Activated CD4-positive, alpha-beta T cell treated with anti-CD3 and anti-CD28 coated beads, Interleukin-2, amount 10 ng/mL, durations not matched to agents 24 days and 14 days (primary cell): ENCODE measurements around the gene NPTXR. TPM values are rescaled to one million over a fixed set of nuclear protein-coding genes. Genes with fewer than 3 reads are reported as not detected.
"Not testable (repeated sequence)": the region's sequence is repeated elsewhere in the genome, so short reads cannot be mapped to it uniquely, and the experiment has no call there.

ENCODE experiments used
- DNase-seq: peaks from one replicate; pipeline ENCODE4 v3.0.0; 2022
- H3K27ac Mint-ChIP-seq: one replicate; pipeline ENCODE4 v1.8.0; 2022; ENCODE audit warnings: mild to moderate bottlenecking, mixed read lengths
- H3K27me3 Mint-ChIP-seq: one replicate; pipeline ENCODE4 v1.8.0; 2022; ENCODE audit warnings: mixed read lengths
- H3K36me3 Mint-ChIP-seq: one replicate; pipeline ENCODE4 v1.8.0; 2022; ENCODE audit warnings: low read depth, mild to moderate bottlenecking, mixed read lengths
- H3K4me1 Mint-ChIP-seq: one replicate; pipeline ENCODE4 v1.8.0; 2021; ENCODE audit warnings: mixed read lengths
- H3K4me3 Mint-ChIP-seq: one replicate; pipeline ENCODE4 v1.8.0; 2022; ENCODE audit warnings: mild to moderate bottlenecking, moderate library complexity, mixed read lengths
- H3K9me3 Mint-ChIP-seq: one replicate; pipeline ENCODE4 v1.8.0; 2021; ENCODE audit warnings: mixed read lengths
- intact Hi-C: fragments of 100-400 bp; cut with micrococcal nuclease; formaldehyde crosslinking; loops from one replicate; pipeline ENCODE4 v1.15.1; 2023
- total RNA-seq: library from RNA; stranded (reverse); gene quantifications from 2 replicates; pipeline ENCODE4 v1.2.3, GENCODE V29; 2022

Gene NPTXR
- total RNA-seq, 1 donor from 2014 or later: 0.98 TPM

DNA sequence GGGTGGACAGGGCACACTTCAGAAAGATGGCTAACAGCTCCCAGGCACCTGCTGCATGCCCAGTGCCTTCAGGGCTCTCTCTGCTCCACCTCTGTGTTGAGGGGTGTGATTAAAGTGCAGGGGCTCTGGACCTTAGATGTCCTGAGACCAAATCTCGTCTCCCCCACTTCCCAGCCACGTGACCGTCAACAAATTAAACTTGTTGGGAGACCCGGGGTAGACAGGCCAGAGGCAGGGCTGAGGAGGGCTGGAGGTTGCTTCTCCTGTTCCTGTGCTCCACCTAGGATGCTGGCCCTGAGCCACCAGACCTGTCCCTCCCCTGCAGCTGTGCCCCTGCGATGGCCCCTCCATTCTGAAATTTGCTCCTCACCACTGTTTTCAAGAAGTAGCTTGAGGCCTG is 17.0 kb downstream of the NPTXR start:
- Mint-ChIP-seq H3K36me3 (no peaks in the 10 kb centered on the region), H3K9me3 (no peaks in the 10 kb centered on the region), H3K4me1 (no peaks in the 10 kb centered on the region), H3K27me3 (no peaks in the 10 kb centered on the region), H3K27ac (no peak overlapping the region), H3K4me3 (no peak overlapping the region)
- no peak for DNase-seq
- intact Hi-C loops: no loop called here

DNA sequence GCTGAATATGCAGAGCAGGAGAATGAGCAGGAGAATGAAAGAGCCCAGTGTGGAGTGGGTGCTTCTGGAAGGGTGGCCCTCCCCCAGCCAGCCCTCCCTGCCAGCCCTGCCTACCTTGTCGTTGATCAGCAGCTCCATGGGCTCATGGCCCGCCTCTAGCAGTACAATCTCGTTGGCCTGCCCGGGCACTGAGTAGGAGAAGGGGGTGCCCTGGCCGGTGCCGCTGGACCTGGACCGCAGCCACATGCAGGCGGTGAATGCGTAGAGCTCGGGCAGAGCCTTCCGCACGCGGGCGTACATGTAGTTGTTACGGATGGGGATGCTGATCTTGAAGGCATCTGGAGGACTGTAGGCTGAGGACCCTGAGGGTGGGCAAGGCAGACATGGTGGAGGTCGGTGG is 17.4 kb downstream of the NPTXR start:
- Mint-ChIP-seq H3K27me3 (no peaks in the 10 kb centered on the region), H3K27ac (no peak overlapping the region)

DNA sequence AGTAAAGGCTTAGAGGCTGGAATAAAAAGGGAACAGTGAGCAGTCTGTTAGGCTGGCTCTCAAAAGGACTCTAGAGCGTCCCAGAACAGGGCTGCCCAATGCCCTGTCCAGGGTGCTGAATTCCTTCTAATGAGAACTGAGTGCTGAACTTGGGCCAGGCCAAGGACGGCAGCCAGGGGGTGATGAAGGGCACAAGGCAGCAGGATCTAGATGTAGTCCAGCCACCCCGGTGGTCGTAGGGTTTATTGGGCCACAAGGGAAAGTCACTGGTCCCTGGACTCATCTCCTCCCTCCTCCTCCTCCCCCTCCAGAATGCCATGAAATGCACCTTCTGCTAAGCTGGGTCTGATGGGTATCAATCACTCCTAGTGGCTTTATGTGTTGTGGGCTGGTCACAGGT is 19.2 kb downstream of the NPTXR start:
- intact Hi-C loops: no loop called here
- H3K36me3 Mint-ChIP-seq: no peaks in the 10 kb centered on the region
- no peak overlapping the region for H3K27ac Mint-ChIP-seq
- no peaks in the 10 kb centered on the region for H3K9me3 Mint-ChIP-seq
- H3K27me3 Mint-ChIP-seq: peaks cover under 1% of the 10 kb centered on the region
- peak; percentile 90 for DNase-seq
- no peaks in the 10 kb centered on the region for H3K4me1 Mint-ChIP-seq
- H3K4me3 Mint-ChIP-seq: no peak overlapping the region

More for the DNA sequence above, 17.4 kb downstream of the NPTXR start:
- Mint-ChIP-seq H3K36me3 (no peaks in the 10 kb centered on the region), H3K9me3 (no peaks in the 10 kb centered on the region), H3K4me1 (no peaks in the 10 kb centered on the region), H3K4me3 (no peak overlapping the region)
- DNase-seq: no peak
- intact Hi-C loops: no loop called here

DNA sequence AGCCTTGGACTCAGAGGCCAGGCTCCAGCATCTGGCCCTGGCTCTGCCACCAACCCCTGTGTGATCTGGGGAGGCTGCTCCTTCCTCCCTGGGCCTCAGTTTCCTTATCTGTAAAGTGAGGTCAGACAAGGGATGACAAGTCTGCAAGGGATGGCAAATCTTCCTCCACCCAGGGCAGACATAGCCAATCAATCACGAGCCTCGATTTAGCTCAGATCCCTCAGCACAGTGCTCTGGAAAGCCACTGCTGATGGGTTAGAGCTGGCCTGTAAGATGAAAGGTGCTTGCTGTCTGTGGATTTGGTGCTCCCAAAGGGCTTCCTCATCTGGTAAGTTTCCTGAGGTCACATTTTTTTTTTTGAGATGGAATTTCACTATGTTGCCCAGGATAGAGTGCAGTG is 20.2 kb downstream of the NPTXR start:
- H3K27ac Mint-ChIP-seq: no peak overlapping the region

DNA sequence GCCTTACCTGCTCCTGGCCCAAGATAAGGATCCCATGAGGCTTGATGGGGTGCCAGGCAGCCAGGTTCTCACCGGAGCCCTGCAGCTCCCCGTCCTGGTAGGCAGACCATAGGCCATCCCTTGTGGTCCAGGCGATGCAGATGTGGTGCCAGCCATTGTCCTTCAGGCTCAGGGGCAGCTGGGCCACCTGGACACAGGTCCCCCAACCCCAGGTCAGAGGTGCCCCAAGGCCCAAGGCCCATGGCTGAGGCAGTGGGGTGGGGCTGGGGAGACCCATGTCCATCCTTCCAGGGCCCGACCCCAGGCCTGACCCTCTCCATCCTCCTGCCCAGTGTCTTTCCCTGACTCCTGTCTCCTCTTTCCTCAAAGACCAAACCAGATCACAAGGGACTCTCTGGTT is 20.8 kb downstream of the NPTXR start:
- Mint-ChIP-seq H3K27ac (no peak overlapping the region), H3K9me3 (no peaks in the 10 kb centered on the region), H3K4me1 (no peaks in the 10 kb centered on the region), H3K36me3 (no peaks in the 10 kb centered on the region), H3K4me3 (no peak overlapping the region), H3K27me3 (peaks cover 3% of the 10 kb centered on the region)
- intact Hi-C loops: no loop called here
- DNase-seq: no peak

More for the DNA sequence above, 20.2 kb downstream of the NPTXR start:
- Mint-ChIP-seq H3K4me1 (no peaks in the 10 kb centered on the region), H3K36me3 (no peaks in the 10 kb centered on the region), H3K27me3 (peaks cover 1% of the 10 kb centered on the region), H3K9me3 (no peaks in the 10 kb centered on the region), H3K4me3 (no peak overlapping the region)
- no peak for DNase-seq
- intact Hi-C loops: no loop called here

DNA sequence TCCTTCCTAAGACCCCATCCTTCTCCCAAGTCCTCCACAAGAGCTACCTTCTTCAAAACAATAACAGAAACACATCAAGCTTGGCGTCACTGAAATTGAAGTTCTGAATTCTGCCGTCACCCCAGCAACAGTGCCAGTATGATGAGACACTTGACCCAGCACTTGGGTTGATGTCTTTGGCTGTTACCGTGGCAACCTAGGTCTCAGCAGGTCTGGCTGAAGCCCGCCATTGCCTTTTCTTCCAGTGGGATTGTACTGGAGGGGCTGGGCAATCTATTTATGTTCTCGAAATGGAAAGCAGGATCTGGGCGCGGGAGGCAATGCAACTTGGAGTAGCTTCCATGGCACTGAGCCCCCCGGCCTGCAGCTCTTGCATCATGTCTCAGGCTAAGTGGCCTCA is 23.8 kb downstream of the NPTXR start:
- intact Hi-C loops: no loop called here
- no peak overlapping the region for H3K27ac Mint-ChIP-seq
- peaks cover 9% of the 10 kb centered on the region for H3K27me3 Mint-ChIP-seq
- no peaks in the 10 kb centered on the region for H3K9me3 Mint-ChIP-seq
- no peak overlapping the region for H3K4me3 Mint-ChIP-seq
- H3K4me1 Mint-ChIP-seq: no peaks in the 10 kb centered on the region
- no peaks in the 10 kb centered on the region for H3K36me3 Mint-ChIP-seq
- no peak for DNase-seq

DNA sequence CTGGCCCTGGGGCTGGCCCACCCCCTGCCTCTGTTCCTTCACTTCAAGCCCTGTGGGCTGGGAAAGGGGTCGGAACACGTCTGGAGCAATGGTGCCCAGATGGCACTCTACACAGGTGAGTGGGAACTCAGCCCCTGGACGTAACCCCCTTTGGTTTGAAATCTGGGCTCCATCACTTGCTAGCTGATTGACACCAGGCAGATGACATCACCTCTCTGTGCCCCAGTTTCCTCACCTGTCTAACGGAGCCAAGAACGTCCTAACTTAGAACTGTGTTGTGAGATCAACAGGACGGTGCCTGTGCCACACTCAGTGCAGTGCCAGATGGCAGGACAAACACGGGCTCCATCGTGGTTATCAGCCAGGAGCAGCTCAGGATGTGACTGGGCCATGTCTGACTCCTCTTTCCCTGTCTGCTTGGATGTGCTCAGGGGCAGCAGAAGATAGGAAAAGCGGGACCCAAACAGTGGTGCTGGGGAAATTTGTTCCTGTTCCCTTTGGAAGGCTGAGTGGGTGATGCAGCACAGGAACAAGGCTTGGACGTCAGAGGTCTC is 24.4 kb downstream of the NPTXR start:
- no peak for DNase-seq
- no peaks in the 10 kb centered on the region for H3K36me3 Mint-ChIP-seq

DNA sequence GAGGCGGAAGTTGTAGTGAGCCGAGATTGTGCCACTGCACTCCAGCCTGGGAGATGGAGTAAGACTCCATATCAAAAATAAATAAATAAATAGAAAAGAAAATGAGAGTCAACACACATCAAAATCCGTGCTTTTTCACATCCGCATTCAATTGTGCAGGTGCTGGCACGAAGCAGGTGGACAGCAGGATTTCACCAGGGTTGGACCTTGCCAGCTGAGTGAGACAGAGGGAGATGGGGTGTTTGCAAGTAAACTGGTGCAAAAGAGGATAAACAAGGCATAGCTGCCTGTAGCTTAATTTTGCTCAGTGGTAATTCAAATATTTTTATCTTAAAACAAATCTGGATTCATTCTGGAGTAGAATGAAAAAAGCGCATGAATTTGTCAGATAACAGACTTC is 26.6 kb downstream of the NPTXR start:
- intact Hi-C loops: no loop called here
- Mint-ChIP-seq H3K4me1 (no peaks in the 10 kb centered on the region), H3K27ac (no peak overlapping the region), H3K27me3 (peaks cover 11% of the 10 kb centered on the region), H3K9me3 (no peaks in the 10 kb centered on the region), H3K36me3 (no peaks in the 10 kb centered on the region), H3K4me3 (no peak overlapping the region)
- DNase-seq: no peak

More for the DNA sequence above, 24.4 kb downstream of the NPTXR start:
- Mint-ChIP-seq H3K27ac (no peak overlapping the region), H3K4me3 (no peak overlapping the region), H3K4me1 (no peaks in the 10 kb centered on the region), H3K27me3 (peaks cover 9% of the 10 kb centered on the region), H3K9me3 (no peaks in the 10 kb centered on the region)
- intact Hi-C loops: no loop called here

DNA sequence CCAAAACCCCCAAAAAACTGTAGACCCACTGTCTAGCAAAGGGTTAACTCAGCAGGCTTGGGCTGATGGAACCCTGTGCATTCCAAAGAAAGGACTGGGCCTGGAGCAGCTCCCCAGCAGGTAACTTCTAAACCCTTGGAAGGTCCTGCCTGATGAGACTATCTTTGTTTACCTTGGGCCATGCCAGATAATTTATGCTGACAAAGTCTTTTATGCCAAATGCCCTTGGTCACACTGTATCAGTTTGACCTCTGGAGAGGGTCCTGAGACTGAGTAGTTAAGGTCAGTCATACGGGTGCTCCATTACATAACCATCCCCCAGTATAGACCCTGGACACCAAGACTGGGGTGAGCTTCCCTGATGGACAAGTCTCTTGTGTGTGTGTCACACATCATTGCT is 28.0 kb downstream of the NPTXR start:
- Mint-ChIP-seq H3K27ac (no peak overlapping the region), H3K4me3 (no peak overlapping the region), H3K27me3 (peaks cover 17% of the 10 kb centered on the region), H3K9me3 (no peaks in the 10 kb centered on the region), H3K36me3 (no peaks in the 10 kb centered on the region), H3K4me1 (no peaks in the 10 kb centered on the region)
- DNase-seq: no peak
- intact Hi-C loops: no loop called here

DNA sequence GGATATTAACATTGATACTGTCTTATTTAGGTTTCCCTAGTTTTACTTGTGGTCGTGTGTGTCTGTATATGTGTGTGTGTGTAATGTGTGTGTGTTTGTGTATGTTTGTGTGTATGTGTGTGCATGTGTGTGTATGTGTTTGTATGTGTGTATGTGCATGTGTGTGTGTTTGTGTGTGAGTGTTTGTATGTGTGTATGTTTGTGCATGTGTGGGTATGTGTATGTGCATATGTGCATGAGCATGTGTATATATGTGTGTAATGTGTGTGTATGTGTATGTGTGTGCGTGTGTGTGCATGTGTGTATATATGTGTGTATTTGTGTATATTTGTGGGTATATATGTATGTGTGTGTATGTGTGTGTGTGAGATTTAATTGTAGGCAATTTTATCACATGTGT is 32.6 kb downstream of the NPTXR start:
- intact Hi-C loops: no loop called here
- DNase-seq: no peak
- Mint-ChIP-seq H3K36me3 (no peaks in the 10 kb centered on the region), H3K4me3 (no peak overlapping the region), H3K27me3 (peaks cover 11% of the 10 kb centered on the region), H3K9me3 (no peaks in the 10 kb centered on the region), H3K27ac (no peak overlapping the region), H3K4me1 (no peaks in the 10 kb centered on the region)

DNA sequence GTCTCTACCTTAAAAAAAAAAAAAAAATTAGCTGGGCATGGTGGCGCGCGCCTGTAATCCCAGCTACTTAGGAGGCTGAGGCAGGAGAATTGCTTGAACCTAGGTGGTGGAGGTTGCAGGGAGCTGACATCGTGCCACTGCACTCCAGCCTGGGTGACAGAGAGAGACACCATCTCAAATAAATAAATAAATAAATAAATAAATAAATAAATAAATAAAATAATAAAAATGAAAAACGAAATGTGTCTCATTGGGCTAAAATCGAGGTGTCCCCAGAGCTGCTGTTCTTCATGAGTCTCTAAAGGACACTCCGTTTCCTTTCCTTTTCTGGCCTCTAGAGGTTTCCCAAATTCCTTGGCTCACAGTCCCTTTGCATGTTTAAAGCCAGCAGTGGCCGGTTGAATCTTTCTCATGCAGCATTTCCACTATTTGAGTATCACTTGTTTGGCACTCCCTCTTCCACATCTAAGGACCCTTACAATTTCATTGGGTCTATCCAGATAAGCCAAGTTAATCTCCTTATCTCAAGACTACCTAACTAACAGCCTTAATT is 38.7 kb downstream of the NPTXR start:
- DNase-seq, H3K4me3 Mint-ChIP-seq, H3K36me3 Mint-ChIP-seq, H3K9me3 Mint-ChIP-seq, H3K4me1 Mint-ChIP-seq, intact Hi-C loops, H3K27ac Mint-ChIP-seq: not testable (repeated sequence)
- H3K27me3 Mint-ChIP-seq: peaks cover 16% of the 10 kb centered on the region

DNA sequence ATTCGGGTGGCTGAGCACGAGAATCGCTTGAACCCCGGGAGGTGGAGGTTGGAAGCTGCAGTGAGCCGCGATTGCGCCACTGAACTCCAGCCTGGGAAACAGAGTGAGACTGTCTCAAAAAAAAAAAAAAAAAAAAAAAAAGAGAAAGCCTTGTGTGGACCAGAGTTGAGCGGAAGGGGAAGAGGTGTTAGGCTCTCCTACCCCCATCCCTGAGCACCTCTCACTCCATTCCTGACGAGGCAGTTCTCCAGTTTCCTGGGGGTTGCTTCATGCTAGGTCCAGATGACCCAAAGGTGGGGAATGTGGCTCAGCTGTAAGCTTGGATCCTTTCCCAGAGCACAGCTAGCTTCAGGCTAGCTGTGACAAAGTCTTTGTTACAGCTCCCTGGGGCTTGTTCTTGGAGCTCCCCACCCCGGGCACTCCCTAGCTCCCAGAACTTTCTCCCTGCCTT is 41.1 kb downstream of the NPTXR start:
- H3K27me3 Mint-ChIP-seq: peaks cover 21% of the 10 kb centered on the region
- intact Hi-C loops: no loop called here
- peaks cover 6% of the 10 kb centered on the region for H3K4me1 Mint-ChIP-seq
- no peaks in the 10 kb centered on the region for H3K36me3 Mint-ChIP-seq
- no peak for DNase-seq
- peaks cover 3% of the 10 kb centered on the region for H3K9me3 Mint-ChIP-seq
- no peak overlapping the region for H3K27ac Mint-ChIP-seq
- no peak overlapping the region for H3K4me3 Mint-ChIP-seq

DNA sequence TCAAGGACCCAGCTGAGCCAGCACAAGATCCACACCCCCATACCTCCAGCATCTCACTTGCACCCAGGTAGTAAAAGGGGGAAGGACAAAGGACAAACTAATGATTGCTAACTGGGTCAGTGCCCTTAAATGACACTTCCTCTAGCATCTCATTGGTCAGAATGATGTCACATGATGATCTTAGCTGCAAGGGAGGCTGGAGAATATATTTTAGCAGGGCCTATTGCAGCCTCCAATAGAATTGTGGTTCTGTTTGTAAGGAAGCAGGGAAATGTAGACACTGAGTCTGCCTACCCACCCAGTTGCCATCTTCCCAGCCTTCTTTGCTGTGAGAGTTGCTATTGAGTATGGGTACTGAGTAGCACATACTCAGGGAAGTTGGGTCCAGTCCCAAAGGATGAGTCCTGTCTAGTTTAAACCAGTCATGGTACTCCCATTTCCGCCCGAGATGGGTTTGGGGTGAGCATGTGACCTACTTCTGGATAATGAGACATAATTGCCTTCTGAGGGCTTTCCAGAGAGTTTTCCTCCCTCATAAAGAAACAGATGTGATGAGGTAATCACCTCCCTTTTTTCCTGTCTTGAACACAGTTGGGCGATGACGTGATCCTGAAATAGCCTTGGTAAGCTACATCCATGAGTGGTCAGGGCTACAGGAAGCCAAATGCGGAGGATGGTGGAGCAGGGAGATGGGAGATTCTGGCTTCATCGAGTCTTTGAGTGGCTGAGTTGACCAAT is 44.4 kb downstream of the NPTXR start:
- Mint-ChIP-seq H3K4me3 (no peak overlapping the region), H3K27ac (no peak overlapping the region), H3K27me3 (peaks cover 23% of the 10 kb centered on the region), H3K36me3 (no peaks in the 10 kb centered on the region), H3K4me1 (peaks cover 7% of the 10 kb centered on the region), H3K9me3 (no peaks in the 10 kb centered on the region)
- no peak for DNase-seq
- intact Hi-C loops: no loop called here

DNA sequence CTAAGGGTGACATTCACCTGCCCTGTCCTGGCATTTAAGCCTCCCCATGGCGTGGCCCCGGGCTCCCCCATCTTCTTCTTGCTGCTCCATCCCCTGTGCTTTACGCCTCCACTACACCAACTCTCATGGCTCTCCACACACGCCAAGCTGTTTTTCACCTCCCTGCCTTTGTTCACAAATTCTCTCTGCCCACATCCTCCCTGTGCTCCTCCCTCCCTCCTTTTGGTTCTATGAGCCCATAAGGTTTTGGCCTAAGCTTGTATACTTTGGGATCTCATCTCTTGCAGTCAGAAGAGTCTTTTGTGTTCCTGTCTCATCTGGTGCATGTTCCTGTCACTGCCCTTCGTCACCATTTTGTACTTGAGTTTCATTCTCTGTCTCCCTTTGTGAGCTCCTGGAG is 45.3 kb downstream of the NPTXR start:
- peaks cover 17% of the 10 kb centered on the region for H3K27me3 Mint-ChIP-seq
- H3K9me3 Mint-ChIP-seq: no peaks in the 10 kb centered on the region
- no peak overlapping the region for H3K4me3 Mint-ChIP-seq
- H3K27ac Mint-ChIP-seq: no peak overlapping the region
- intact Hi-C loops: no loop called here
- no peak for DNase-seq
- peaks cover 9% of the 10 kb centered on the region for H3K4me1 Mint-ChIP-seq
- no peaks in the 10 kb centered on the region for H3K36me3 Mint-ChIP-seq
